SKM-1 (cell line): ENCODE results near the gene HSD17B2.

Experiments used
- DNase-seq: peaks from one replicate; lab custom pipeline; 2025; ENCODE audit not compliant: unreplicated experiment; lab: John Stamatoyannopoulos, UW

HSD17B2 gene

DNA sequence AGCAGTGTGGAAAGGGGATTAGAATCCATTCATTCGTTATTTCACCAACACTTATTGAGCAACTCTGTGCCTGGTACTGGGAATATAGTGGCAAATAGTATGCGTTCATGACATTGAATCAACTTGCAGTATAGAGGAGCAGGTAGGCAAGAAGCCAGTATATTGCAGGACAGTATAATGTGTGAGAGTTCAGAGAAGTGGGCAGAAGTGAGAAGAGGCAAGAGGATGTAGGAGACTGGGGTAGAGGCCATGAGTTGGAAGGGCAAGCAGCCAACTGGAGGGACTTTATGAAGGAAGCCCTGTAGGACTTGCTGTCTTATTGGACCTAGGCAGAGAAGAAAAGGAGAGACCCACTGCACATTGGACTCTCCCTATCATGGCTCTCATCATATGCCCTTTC, 12.3 kb downstream of the HSD17B2 start:
- no peak for DNase-seq

- no peak for DNase-seq
Observed at GRCh38 chr16:82047787-82048186, 12.7 kb downstream of the HSD17B2 start.

GRCh38 chr16:82049484-82049883, 14.4 kb downstream of the HSD17B2 start:
- DNase-seq, result no peak

GRCh38 chr16:82050506-82050905, 15.5 kb downstream of the HSD17B2 start:
- no peak for DNase-seq

DNA sequence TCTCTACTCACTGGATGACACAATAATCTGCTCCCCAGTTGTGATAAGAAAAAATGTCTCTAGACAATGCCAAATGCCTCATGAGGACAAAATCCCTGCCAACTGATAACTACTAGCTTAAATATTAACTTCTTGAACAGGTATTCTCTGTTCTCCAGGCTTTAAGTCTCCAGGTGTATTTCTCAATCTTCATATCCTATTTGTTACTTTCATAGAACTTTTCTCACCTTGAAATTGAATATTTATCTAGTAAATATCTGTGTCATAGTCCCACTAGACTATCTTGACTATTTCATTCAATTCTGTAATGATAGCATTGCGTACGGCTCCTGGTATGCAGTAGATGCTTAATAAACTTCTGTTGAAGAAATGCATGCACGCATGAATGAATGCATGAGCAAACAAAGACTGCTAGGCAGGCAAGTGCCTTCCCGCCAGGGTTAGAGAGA, 15.9 kb downstream of the HSD17B2 start:
- no peak for DNase-seq

- DNase-seq, result no peak
Observed at GRCh38 chr16:82051656-82052055, 16.6 kb downstream of the HSD17B2 start.

DNA sequence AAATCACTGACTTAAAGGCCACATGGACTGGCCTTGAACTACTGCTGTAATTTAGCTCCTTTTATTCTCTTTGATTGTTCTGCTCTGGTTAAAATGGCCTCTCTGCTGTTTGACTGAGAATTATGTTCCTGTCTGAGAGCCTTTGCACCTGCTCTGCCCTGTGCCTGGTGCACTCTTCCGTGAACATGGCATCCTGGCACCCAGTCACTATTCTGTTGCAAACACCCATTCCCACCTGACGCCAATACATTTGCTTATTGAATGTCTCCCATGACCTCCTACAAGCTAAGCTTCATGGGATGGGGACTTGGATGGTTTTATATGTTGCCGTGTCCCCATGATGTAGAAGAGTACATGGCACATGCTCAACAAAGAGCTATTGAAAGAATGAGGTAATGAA, 20.1 kb downstream of the HSD17B2 start:
- DNase-seq, result no peak

DNA sequence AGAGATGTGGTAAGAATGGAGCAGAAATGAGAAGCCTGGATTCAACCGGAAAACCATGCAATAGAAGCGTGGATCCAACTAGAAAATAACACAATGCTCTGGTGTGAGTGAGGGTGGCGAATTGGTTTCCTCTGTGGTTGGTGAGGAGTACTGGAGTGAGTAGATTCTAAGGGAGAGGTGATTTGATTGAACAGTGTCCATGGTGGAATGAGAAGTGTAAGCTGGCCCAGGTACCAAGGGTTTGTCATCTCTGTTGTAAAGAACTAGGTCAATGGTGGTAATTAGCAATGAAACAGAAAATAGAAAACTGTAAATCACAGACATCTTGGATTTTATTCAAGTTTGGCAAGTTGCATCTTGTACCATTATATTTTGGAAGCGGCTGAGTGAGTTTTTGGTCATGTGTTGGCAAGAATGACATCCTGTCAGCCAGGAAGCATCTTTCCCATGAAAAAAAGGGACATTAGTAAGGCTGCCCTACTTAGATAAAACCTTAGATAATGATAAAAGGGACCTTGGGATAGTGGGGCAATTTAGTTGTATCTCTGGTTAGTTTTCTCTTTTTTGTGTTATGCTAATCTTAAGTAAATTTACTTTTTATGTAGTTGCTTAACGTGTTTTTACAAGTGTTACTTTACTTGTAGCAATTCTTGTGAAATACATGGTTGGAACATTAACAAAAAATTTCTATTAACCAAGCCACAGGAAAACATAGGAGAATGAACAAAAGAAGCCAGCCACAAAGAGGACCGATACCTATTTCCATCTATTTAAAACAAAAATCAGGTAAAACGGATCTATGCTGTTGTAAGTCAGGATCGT, 20.9 kb downstream of the HSD17B2 start:
- DNase-seq, result no peak

DNA sequence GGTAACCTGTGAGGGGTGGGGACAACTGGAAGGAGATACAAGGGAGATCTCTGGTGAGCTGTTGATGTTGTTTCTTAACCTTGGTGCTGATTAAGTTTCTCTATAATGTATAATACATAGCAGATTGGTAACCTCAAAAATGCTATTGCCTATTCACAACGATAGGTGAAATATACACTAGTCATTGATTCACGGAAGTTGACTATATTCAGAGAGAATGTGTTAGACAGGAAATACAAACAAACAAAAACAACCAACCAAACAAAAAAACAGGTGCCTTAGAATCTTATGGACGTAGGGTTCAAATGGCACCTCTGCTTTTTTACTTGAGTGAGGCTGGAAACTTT, 21.5 kb downstream of the HSD17B2 start:
- no peak for DNase-seq

DNA sequence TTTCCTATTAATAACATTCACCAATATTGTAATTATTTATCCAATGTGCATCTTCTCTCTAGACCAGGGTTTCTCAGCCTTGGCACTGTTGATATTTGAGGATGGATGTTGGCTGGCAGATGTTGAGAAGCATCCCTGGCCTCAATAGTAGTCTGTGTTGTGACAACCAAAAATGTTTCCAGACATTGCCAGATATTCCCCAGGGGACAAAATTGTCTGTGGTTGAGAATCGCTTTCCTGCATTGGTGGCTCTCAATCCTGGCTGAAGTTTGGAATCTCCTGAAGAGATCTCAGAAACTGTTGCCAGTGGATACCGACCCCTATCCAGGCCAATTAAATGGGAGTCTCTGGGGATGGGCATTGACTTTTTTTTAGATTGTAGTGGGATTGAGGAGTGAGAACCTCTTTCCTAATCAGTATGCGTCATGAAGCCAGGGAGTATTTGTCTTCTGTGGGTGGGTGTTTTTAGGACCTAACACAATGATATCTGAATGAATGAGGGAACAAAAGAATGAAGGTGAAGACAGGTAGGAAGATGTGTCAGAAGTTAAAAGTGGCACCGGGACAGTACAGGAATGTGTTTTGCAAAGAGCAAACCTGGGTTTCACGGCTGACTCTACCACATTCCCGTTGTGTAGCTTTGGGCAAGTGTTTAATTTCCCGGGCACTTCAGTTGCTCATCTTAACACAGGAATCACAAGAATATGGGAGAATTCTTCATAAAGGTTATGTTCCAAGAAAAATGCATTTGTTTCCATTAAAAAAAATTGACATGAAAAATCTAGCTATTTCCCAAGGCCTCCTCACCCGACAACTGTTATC, 24.3 kb downstream of the HSD17B2 start:
- no peak for DNase-seq

DNA sequence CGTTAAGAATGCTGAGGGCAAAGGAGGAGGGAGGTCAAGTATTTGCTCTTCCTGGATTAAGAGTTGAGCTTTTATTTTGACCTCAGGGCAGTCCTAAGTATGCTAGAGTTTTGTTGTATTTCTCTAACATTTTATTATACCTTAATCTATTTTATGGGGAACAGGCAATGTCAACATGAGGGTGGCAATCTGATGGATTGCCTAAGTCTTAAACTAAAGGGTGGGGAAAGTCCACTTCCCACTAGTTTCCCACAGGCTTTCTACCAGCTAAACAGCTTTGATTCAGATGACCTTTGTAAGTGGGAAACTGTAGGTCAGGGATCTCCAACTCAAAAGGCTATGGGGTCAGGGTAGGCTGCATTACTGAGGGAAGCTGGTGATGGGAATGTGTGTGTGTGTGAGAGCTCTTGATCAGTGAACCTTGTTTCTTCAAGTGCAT, 24.9 kb downstream of the HSD17B2 start:
- DNase-seq, result no peak

GRCh38 chr16:82061861-82062525, 26.9 kb downstream of the HSD17B2 start:
- no peak for DNase-seq

DNA sequence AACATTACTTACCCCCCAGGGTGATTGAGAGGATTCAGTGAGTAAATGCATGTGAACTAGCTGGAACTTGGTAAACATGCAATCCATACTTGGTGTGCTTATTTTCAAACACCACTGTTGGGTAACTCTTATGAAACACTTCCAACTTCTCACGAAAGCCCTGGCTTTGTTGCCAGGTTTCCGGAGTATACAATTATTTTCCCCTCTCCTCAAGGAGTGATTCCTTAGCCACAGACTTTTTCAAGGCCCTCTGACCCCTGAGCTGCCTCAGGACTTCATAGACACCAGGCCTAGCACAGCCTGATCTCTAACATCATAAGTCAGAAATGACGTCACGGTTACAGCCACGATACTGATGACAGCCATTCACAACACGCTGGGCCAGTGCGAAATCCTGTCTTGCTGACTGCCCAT, 27.6 kb downstream of the HSD17B2 start:
- DNase-seq, result no peak

DNA sequence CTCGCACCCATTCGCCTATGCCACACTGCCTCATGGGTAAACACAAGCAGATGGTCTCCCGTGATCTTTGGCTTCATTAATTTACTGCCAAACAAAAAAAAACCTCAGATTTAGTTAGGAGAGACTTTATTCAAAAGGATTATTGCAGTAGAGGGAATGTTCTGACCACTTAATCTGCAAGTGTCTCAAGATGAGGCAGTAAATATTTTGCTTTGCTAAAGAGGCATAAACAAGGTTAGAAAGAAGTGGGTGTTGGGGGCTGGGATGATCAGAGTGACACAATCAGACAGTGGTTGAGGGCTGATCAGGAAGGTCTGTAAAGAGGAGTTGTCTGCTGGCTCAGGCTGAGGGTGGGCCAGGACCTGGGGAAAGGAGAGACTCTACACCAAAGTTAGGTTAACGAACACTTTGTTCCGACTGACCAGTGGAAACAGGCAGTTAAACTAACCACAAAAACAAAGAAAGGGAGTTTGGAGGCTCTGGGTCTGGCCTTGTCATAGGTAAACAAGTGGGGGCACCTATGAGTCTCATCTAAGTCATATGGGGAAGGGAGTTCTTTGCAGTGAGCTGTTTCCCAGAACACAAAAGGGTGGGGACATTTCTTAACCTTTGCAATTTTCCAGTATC, 28.5 kb downstream of the HSD17B2 start:
- DNase-seq, result no peak

- DNase-seq, result no peak
Observed at GRCh38 chr16:82067042-82067803, 32.2 kb downstream of the HSD17B2 start.

- no peak for DNase-seq
Observed at GRCh38 chr16:82067804-82068325, 32.8 kb downstream of the HSD17B2 start.

DNA sequence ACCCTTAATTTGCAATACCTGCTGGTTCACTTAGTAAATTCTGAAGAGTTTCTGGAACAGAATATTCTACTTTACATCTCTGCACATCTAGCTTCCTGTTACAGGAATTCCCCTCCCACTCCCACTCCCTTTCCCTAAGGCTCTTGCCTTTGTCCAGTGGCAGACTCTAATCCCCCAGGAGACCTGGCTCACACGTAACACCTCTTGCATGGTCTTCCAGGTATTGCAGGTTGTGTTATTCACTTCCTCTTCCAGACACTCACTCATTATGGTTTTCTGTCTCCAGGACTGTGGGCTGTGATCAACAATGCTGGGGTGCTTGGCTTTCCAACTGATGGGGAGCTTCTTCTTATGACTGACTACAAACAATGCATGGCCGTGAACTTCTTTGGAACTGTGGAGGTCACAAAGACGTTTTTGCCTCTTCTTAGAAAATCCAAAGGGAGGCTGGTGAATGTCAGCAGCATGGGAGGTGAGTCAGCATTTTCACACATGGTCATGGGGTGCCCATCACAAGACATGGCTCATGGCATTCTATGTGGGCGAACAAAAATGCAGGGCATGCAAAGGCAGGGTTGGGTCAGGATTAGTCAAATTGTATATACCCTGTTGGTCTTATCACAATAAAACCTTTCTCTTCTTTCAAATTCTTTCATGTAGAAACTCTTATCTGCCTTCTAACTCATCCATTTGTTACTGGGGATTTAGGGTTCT, 35.8 kb downstream of the HSD17B2 start:
- DNase-seq, result no peak

DNA sequence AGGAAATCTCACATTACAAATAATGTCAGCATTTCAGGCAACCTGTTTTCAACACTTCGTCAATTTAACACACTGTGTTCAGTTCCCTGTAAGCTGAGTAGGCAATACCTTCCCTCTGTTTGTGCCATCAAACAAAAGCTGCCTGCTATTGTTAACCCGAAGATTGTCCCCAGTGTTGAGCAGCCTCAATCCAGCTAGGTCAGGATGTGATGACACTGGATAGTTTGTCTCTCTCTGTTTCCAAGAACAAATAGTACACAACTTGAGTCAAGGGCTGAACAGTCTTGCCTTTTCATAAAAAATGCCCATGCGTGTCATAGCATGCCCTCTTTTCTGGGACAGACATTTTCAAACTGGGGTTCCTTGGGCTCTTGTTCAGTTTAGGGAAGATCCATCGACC, 36.4 kb downstream of the HSD17B2 start:
- no peak for DNase-seq

GRCh38 chr16:82072313-82072712, 37.3 kb downstream of the HSD17B2 start:
- no peak for DNase-seq
